Right lobe of liver (tissue), 4 donors: ENCODE measurements around the gene KCNK5.

Source experiments
- POLR2A ChIP-seq: fragments of 450-650 bp; IDR thresholded peaks from one replicate; pipeline ENCODE4 v1.6.1; 2017; ENCODE audit warnings: antibody characterized with exemption, mild to moderate bottlenecking
- TF ChIP-seq, protein P1 (sequence below), 4 donors: fragments of 200-600 bp in 3 of 4; fragments of 450-650 bp in 1 of 4; IDR thresholded peaks; one replicate each; pipeline versions ENCODE4 v1.5.1 to v1.8.0; 2016 to 2022; ENCODE audit warnings: antibody characterized with exemption in 4 of 4, mild to moderate bottlenecking in 2 of 4
- donor health status: DM: no; HTN: no; CAD: no.
- donor health status: DM: no; HTN: no; CAD: no.
- donor health status: DM: no; HTN: yes; CAD: no.

DNA sequence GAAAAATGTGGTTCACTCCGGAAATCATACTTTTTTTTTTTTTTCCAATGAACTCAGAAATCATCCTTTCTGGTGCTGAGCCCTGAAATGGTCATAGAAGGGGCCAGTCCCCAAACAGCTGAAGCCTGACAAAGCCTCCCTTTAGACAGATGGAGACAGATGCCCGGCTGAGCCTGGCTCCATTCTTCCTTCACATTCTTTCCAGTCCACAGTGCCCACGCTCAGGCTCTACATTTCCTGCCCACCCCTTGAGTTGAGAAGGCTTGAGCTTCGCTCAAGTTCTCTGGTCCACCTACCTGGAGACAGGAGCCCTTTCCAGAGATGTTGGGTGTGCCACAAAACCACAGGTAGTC lies 41.2 kb downstream of the KCNK5 start:
- TF ChIP-seq, protein P1, sequence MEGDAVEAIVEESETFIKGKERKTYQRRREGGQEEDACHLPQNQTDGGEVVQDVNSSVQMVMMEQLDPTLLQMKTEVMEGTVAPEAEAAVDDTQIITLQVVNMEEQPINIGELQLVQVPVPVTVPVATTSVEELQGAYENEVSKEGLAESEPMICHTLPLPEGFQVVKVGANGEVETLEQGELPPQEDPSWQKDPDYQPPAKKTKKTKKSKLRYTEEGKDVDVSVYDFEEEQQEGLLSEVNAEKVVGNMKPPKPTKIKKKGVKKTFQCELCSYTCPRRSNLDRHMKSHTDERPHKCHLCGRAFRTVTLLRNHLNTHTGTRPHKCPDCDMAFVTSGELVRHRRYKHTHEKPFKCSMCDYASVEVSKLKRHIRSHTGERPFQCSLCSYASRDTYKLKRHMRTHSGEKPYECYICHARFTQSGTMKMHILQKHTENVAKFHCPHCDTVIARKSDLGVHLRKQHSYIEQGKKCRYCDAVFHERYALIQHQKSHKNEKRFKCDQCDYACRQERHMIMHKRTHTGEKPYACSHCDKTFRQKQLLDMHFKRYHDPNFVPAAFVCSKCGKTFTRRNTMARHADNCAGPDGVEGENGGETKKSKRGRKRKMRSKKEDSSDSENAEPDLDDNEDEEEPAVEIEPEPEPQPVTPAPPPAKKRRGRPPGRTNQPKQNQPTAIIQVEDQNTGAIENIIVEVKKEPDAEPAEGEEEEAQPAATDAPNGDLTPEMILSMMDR (IDR thresholded peaks at IDR 0.05): no peak
- no peak for TF ChIP-seq POLR2A
